HG03095 (cell line): ENCODE data around the gene MRPL42.
"Not testable (repeated sequence)": the region's sequence is repeated elsewhere in the genome, so short reads cannot be mapped to it uniquely, and the experiment has no call there.

Experiments
- ATAC-seq: cut with Tn5 transposase; IDR thresholded peaks from one replicate; pipeline ENCODE4 v1.9.1; 2021; ENCODE audit warnings: moderate library complexity; ENCODE audit not compliant: unreplicated experiment

The MRPL42 gene

DNA sequence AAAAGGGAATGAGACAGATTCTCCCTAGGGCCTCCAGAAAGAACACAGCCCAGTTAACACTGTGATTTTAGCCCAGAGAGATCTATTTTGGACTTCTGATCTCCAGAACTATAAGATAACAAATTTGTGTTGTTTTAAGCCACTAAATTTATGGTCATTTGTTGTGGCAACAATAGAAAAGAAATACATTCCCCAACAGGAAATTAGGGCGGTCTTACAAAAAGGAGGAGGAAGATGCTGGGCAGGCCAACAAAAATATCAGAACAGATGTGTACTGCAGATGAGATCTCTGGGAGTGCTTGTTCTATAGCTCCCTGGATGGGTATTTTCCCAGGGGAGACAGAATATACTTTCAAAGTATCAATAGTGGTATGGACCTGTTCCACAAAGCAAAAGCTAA is 73.2 kb downstream of the MRPL42 start:
- no peak for ATAC-seq

DNA sequence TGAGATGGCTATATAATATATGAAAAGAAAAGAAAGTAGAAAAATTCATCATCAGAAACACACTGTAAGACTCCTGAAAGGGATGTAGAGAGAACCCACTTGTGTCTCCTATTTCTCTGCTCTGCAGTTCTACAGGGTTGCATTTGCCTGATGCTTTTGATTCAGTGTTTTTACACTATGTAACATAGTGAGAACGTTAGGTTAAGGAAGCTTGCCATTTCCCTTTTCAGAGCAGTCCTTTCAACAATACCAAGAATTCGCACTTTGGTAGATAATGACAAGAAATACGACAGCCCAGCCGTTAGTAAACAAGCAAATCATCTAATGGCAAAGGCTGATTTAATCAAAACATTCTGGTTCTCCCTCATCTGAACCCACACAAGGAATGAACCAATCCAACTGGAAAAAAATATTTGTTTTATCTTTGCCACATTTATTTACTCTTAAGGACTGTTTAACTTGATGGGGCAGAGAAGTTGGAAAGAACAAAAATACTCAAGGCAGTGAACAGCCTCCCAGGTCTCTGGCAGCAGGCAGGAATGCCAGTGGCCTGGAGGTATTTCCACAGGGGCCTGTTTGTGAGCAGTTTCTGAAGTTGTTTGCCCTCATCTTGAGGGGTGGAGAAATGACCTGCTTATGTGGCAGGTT is 74.4 kb downstream of the MRPL42 start:
- no peak for ATAC-seq

DNA sequence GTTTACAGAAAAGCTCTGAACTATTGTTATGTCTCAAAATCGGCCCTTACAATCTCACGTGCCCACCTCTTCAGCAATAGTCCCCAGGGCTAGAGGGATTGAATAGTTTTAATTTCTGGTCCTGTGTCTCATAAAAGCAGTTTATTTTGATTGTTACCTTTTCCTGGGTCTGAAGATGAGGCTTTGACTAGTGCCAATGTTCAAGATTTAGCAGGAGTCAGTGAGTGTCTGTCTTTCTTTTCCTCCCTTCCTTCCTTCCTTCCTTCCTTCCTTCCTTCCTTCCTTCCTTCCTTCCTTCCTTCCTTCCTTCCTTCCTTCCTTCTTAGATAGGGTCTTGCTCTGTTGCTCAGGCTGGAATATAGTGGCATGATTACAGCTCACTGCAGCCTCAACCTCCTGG is 80.5 kb downstream of the MRPL42 start:
- no peak for ATAC-seq

DNA sequence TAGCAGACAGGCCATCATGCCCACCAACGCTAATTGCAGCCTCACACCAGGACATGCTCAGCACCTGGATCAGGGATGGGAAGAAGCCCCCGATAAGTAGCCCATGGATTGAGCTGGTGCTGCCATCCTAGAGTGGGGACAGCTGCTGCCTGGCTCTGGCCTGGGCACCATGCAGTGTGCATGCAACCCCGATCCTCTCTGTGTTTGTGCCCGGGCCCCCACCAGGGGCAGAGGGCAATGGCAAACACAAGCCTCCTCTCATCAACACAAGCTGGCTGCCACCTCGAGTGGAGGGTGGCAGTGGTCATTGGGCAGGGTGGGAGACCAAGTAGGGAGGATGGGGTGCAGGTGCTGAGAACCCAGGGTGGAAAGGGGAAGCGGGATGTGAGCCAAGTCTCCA is 81.9 kb downstream of the MRPL42 start:
- no peak for ATAC-seq

DNA sequence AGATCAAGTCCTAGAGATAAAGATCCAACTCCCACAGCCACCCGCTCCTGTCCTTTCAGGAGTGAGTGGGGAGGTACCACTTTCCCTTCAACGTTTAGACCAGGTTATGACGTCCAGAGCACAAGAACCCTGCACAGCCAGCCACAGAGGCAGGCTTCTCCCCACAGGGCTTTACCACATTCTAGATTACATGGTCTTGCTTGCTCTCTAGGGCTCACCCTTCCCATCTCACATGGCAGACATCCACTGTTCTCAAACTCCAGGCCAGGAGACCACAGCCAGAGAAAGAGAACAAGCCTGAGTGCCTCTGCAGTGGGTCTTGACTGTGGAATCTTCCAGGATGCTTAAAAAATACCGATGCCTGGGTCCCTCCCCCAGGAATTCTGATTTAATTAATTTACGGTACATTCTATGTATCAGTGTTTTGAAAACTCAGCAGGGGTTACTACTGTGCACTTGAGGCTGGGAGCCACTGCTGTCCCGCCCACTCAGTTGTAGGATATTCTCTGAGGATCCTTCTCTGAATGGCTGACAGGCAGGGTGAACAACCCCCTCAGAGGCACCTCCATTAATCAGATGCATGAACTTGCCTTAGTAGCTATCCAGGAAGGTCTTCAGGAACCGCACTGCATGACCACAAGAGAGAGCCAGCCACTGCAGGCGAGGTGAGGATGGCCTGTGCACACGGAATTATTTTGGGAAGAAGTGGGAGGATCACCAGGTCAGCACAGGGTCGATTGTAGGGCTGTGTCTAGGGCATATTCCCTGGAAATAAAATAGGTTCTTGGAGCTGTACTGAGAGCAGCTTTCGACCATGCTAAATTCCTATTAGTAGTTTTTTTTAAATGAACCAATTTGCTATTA is 83.7 kb downstream of the MRPL42 start:
- no peak for ATAC-seq

DNA sequence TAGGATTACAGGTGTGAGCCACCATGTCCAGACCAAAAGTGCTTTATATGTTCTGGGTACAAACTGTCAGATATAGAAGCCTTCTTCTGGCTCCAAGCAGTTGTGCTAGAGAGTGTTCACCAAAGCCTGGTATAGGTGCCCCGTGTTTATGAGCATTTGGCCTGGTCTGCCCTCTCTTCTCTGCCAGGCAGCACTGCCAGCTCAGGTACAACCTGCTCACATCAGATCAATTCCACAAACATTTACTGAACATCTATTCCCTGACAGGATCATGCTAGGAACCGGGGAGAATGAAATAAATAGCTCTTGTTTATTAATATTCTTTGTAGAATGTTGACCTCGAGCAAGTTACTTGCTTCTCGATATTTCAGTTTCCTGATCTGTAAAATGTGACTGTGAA is 85.1 kb downstream of the MRPL42 start:
- ATAC-seq = no peak

DNA sequence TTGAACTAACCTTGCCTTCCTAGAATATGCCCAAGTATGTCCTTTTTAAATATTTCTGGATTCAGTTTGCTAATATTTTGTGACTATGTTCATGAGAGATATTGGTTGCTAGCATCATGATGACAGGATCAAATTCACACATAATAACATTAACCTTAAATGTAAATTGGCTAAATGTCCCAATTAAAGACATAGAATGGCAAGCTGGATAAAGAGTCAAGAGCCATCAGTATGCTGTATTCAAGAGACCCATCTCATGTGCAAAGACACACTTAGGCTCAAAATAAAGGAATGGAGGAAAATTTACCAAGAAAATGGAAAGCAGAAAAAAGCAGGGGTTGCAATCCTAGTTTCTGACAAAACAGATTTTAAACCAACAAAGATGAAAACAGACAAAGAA is 90.6 kb downstream of the MRPL42 start:
- ATAC-seq = not testable (repeated sequence)

DNA sequence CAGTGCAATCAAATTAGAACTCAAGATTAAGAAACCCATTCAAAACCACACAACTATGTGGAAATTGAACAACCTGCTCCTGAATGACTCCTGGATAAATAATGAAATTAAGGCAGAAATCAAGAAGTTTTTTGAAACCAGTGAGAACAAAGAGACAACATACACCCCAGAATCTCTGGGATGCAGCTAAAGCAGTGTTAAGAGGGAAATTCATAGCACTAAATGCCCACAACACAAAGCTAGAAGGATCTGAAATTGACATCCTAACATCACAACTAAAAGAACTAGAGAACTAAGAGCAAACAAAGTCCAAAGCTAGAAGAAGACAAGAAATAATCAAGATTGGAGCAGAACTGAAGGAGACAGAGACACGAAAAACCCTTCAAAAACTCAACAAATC is 91.4 kb downstream of the MRPL42 start:
- not testable (repeated sequence) for ATAC-seq

DNA sequence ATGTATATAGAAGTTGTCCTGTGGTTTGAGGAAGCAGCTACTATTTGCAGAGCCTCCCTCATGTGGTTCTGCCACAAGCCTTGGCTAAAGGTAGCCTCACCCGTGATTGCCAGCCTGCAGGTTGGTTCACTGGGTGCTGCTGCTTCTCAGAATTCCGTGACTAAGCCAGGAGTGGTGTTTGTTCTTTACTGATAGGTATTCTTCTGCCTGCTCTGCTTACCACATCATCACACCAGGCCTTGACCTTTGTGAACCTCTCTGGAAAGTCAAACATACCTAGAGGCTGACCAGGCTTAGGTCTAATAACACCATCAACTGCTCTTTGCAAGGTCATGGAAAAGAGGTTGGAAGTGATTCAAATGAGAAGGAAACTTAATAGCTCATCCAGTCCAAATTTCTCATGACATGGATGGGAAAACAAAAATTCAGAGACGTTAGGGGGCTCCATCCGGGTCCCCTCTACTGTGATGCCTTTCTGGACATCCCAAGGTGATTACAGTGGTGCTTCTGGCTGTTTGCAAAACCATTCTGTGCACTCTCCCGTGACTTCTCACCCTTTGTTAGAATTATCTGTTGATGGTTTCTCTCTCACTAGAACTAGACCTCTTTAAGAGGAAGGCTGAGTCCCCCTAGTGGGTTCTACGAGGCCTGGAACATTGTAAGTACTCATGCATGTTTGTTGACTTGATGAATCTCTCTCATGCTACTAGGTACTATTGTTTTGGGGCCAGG is 96.7 kb downstream of the MRPL42 start:
- no peak for ATAC-seq

DNA sequence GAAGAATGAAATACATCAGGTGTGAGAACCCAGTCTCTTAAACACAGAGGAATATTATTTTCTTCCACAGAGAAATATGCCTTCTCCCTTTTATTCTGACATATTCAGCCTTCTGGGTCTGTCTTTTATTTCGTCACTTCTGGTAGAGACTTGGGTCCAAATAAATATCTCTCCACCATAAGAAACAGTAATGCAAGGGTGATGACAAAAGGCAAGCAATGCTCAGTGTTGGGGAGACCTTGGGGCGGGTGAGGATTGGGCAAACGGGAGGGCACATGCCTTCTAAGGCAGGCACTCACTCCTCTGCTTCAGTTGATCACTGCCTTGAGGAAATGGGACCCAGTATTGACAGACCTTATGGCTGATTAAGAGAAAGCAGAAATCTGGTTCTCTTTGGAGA is 98.4 kb downstream of the MRPL42 start:
- ATAC-seq = no peak
